Panc1 (cell line): ENCODE results near the gene MARCHF7. TPM values are rescaled to one million over a fixed set of nuclear protein-coding genes. Genes with fewer than 3 reads are reported as not detected.

ENCODE experiments used
- ATAC-seq: fragments of 200-7000 bp; cut with Tn5 transposase; 2 replicates; pipeline ENCODE4 v1.9.1; 2020; ENCODE audit warnings: mild to moderate bottlenecking, moderate library complexity
- BruUV-seq: library from RNA; stranded (reverse); fragments of 400-500 nt; replicated peaks from 2 replicates; lab custom pipeline; 2021; lab: Mats Ljungman, UMichigan
- CTCF ChIA-PET: fragments of 300-600 bp; sonication (Branson Sonifier 250); formaldehyde crosslinking; loops from one replicate; lab custom pipeline; 2022; ENCODE audit warnings: antibody characterized with exemption; lab: Charles Lee
- POLR2A ChIA-PET: fragments of 300-600 bp; sonication (Branson Sonifier 250); formaldehyde crosslinking; loops from one replicate; lab custom pipeline; 2022; ENCODE audit warnings: antibody characterized with exemption; lab: Charles Lee
- DNase-seq: peaks from one replicate; pipeline ENCODE4 v3.0.0-alpha.2; 2010; ENCODE audit warnings: low read depth, low spot score
- H3K27ac ChIP-seq: 2 replicates; pipeline ENCODE4 v1.5.1; 2011; ENCODE audit warnings: mild to moderate bottlenecking, low read length, inconsistent platforms
- H3K27me3 ChIP-seq: fragments of 200-500 bp; sonication (Bioruptor generic); 2 replicates; pipeline ENCODE4 v1.6.0; 2014; ENCODE audit warnings: low read length, inconsistent platforms; ENCODE audit not compliant: control insufficient read depth, insufficient read depth
- H3K36me3 ChIP-seq: fragments of 200-500 bp; sonication (Bioruptor generic); 2 replicates; pipeline ENCODE4 v1.5.1; 2014; ENCODE audit warnings: inconsistent platforms, mild to moderate bottlenecking, low read length, moderate library complexity; ENCODE audit not compliant: control insufficient read depth, insufficient read depth
- H3K4me1 ChIP-seq: 2 replicates; pipeline ENCODE4 v1.5.1; 2011; ENCODE audit warnings: inconsistent platforms, mild to moderate bottlenecking, low read length, moderate library complexity; ENCODE audit not compliant: control insufficient read depth, insufficient read depth
- H3K4me3 ChIP-seq, 2 experiments: 2 replicates each; pipeline ENCODE4 v1.5.1; 2011 to 2012; ENCODE audit warnings: low read depth in 2 of 2, low read length in 2 of 2, mild to moderate bottlenecking in 2 of 2, inconsistent platforms in 1 of 2, moderate library complexity in 1 of 2
- H3K9me3 ChIP-seq: fragments of 200-500 bp; sonication (Bioruptor generic); 2 replicates; pipeline ENCODE4 v1.5.1; 2014; ENCODE audit warnings: low read depth, mild to moderate bottlenecking, inconsistent platforms, low read length, moderate library complexity; ENCODE audit not compliant: control insufficient read depth, insufficient read depth
- CTCF ChIP-seq: fragments of 450-650 bp; IDR thresholded peaks from 2 replicates; pipeline ENCODE4 v1.5.1; 2017; ENCODE audit warnings: mild to moderate bottlenecking
- POLR2AphosphoS5 ChIP-seq: IDR thresholded peaks from 2 replicates; pipeline ENCODE4 v1.6.1; 2012; ENCODE audit warnings: mild to moderate bottlenecking, low read depth, low read length, moderate library complexity
- REST ChIP-seq, 2 experiments: IDR thresholded peaks; 2 replicates each; pipeline ENCODE4 v1.6.1; 2011 to 2012; ENCODE audit warnings: low read depth in 2 of 2, control low read depth in 1 of 2, low read length in 1 of 2, mild to moderate bottlenecking in 1 of 2, moderate library complexity in 1 of 2; ENCODE audit not compliant: insufficient read depth in 1 of 2
- SIN3A ChIP-seq: IDR thresholded peaks from 2 replicates; pipeline ENCODE4 v1.6.1; 2012; ENCODE audit warnings: low read depth, mild to moderate bottlenecking, low read length, moderate library complexity, borderline replicate concordance; ENCODE audit not compliant: insufficient read depth
- TCF7L2 ChIP-seq: IDR thresholded peaks from 2 replicates; pipeline ENCODE4 v1.6.1; 2011; ENCODE audit warnings: mild to moderate bottlenecking, low read depth, low read length, inconsistent platforms
- in situ Hi-C: cut with HindIII; loops from 2 replicates; pipeline ENCODE4 v1.10.0; 2016; ENCODE audit warnings: low sequenced_read_pairs, low pct_unique_long_range_greater_than_20kb
- intact Hi-C: fragments of 100-400 bp; cut with micrococcal nuclease; formaldehyde crosslinking; loops from one replicate; pipeline ENCODE4 v1.10.0; 2022; ENCODE audit not compliant: unreplicated experiment
- total RNA-seq: library from RNA; stranded (reverse); gene quantifications from one replicate; pipeline ENCODE4 v1.2.1, GENCODE V29; 2021; ENCODE audit not compliant: unreplicated experiment

MARCHF7 gene
- total RNA-seq, 1 experiment from 2014 or later: 85.7 TPM

DNA sequence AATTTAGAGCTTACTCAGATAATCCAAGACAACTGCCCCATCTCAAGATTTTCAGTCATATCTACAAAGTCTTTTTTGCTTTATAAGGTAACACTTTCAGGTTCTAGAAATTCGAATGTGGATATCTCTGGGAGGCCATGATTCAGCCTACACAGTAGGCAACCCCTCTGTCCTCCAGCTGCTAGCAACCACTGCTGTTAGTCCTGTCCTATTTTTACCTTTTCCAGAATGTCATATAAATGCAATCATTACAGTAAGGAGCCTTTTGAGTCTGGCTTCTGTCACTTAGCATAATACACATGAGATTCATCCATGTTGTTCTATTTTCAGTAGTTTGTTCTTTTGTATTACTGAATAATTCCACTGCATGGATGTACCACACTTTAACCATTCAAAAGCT lies 28.5 kb upstream of the MARCHF7 start:
- Histone ChIP-seq H3K27me3 (no peaks in the 10 kb centered on the region), H3K36me3 (no peaks in the 10 kb centered on the region), H3K4me3 (no peak overlapping the region), H3K9me3 (no peaks in the 10 kb centered on the region), H3K4me1 (no peaks in the 10 kb centered on the region), H3K27ac (no peak overlapping the region)
- TF ChIP-seq CTCF (no peak), POLR2AphosphoS5 (no peak), REST (IDR thresholded peaks at IDR 0.05; ENCODE audit: insufficient read depth in 1 of 2, low read depth in 2 of 2, low read length in 1 of 2) (no peak), TCF7L2 (no peak), SIN3A (no peak)
- no peak for ATAC-seq
- POLR2A ChIA-PET: no interaction called here
- CTCF ChIA-PET: no interaction called here
- in situ Hi-C loops: no loop called here
- BruUV-seq: no TSS peak
- intact Hi-C loops: no loop called here
- no peak for DNase-seq

DNA sequence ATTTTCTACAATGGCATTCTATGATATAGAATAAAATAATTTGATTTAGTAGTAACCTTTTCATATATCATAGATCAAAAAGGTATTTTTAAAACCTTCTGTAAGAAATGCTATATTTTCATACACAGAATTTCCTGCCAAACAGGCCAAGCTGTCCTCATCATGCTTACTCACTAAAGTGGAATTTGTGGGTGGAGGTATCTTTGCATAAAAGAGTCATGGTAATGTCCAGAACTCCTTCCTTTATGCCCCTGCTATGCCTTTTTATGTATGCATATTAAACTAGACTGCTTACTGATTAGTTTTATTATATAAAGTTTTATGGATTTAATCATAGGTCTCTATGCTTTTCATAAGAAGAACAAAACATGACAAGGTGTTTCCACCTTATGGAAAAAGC lies 27.5 kb upstream of the MARCHF7 start:
- Histone ChIP-seq H3K27me3 (no peaks in the 10 kb centered on the region), H3K4me1 (no peaks in the 10 kb centered on the region), H3K4me3 (no peak overlapping the region), H3K27ac (no peak overlapping the region), H3K36me3 (no peaks in the 10 kb centered on the region), H3K9me3 (no peaks in the 10 kb centered on the region)
- in situ Hi-C loops: no loop called here
- ChIA-PET POLR2A (no interaction called here), CTCF (no interaction called here)
- DNase-seq (no peak), ATAC-seq (no peak)
- TF ChIP-seq CTCF: no peak
- TF ChIP-seq SIN3A: no peak
- no peak for TF ChIP-seq POLR2AphosphoS5
- BruUV-seq: no TSS peak
- intact Hi-C loops: no loop called here
